Measurements from ENCODE around the gene MXRA8.

DNA sequence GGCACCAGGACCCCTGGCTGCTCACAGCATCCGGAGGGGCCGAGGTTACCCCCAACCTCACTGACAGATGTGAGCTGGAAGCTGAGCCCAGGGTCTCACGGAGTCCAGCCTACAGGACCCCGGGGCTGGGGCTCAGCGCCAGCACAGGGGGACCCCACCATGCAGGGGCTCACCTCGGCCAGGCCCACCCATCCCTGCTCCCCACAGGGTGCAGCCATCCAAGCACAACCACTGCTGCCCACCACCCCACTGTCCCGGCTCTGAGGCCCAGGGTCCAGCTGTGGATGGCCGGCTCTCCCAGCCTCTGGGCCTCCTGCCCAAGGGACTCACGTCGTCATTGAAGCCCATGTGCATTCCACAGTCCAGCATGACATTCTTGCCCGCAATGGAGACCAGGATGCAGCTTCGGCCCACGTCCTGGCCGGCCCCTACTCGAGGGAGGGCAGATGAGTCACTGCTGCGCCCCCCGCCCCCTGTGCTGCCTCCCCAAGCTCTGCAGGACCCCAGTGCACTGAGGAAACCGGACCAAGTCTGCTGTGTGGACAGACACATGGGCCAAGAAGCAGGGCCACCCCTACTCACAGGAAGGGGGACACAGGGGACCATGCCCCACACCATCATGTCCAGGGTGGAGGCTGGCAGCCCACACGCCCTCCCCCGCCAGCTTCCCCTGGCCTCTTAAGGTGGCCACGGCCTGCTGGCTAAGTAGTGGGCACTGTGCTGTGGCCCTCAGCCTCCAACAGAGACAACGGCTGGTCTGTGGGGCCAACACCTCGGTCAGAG lies 37.5 kb downstream of the MXRA8 start:
- TF ChIP-seq, protein P1, sequence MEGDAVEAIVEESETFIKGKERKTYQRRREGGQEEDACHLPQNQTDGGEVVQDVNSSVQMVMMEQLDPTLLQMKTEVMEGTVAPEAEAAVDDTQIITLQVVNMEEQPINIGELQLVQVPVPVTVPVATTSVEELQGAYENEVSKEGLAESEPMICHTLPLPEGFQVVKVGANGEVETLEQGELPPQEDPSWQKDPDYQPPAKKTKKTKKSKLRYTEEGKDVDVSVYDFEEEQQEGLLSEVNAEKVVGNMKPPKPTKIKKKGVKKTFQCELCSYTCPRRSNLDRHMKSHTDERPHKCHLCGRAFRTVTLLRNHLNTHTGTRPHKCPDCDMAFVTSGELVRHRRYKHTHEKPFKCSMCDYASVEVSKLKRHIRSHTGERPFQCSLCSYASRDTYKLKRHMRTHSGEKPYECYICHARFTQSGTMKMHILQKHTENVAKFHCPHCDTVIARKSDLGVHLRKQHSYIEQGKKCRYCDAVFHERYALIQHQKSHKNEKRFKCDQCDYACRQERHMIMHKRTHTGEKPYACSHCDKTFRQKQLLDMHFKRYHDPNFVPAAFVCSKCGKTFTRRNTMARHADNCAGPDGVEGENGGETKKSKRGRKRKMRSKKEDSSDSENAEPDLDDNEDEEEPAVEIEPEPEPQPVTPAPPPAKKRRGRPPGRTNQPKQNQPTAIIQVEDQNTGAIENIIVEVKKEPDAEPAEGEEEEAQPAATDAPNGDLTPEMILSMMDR (IDR thresholded peaks at IDR 0.05), result no peak
- no peak for TF ChIP-seq ZFX (IDR thresholded peaks at IDR 0.05; ENCODE audit: borderline replicate concordance)
